Urinary bladder (tissue), 4 donors: Measurements from ENCODE around the gene FNDC3B. TPM values are rescaled to one million over a fixed set of nuclear protein-coding genes. Genes with fewer than 3 reads are reported as not detected.

Experiments used
- DNase-seq: peaks from one replicate; pipeline ENCODE4 v3.0.0-alpha.2; 2015; ENCODE audit errors: extremely low spot score
- H3K27ac ChIP-seq: one replicate; pipeline ENCODE4 v1.5.1; 2013; ENCODE audit warnings: low read depth, mild to moderate bottlenecking, moderate library complexity
- H3K36me3 ChIP-seq: one replicate; pipeline ENCODE4 v1.6.1; 2013; ENCODE audit warnings: mild to moderate bottlenecking, moderate library complexity; ENCODE audit not compliant: insufficient read depth
- H3K4me1 ChIP-seq: one replicate; pipeline ENCODE4 v1.6.1; 2013; ENCODE audit warnings: mild to moderate bottlenecking, moderate library complexity; ENCODE audit not compliant: insufficient read depth
- H3K4me3 ChIP-seq: one replicate; pipeline ENCODE4 v1.5.1; 2013; ENCODE audit warnings: low read depth, low read length
- WGBS: extraction: QIAGEN DNeasy Blood & Tissue Kit; methylation state at CpG from one replicate; pipeline ENCODE4 v1.1.7; 2013; 5-methylcytosine and 5-hydroxymethylcytosine counted together
- polyA plus RNA-seq: library from polyadenylated mRNA; stranded (reverse); fragments of 200-250 nt; gene quantifications from one replicate; pipeline ENCODE4 v1.2.3, GENCODE V29; 2013
- total RNA-seq: library from RNA; depleted of rRNA; stranded (reverse); fragments of >200 nt; gene quantifications from one replicate; pipeline ENCODE4 v1.2.3, GENCODE V29; 2014
- donor health status: healthy with polysubstance abuse.
- donor health status: healthy.

The FNDC3B gene
- total and polyA plus RNA-seq, 2 donors, result 22.0 to 228 TPM

GRCh38 chr3:172300187-172300586 is 260.8 kb downstream of the FNDC3B start:
- Histone ChIP-seq H3K27ac (no peak overlapping the region), H3K36me3 (peaks cover 3% of the 10 kb centered on the region), H3K4me1 (no peaks in the 10 kb centered on the region), H3K4me3 (no peak overlapping the region)
- DNase-seq, result no peak
- 48% methylated on average over 2 of the region's 2 CpGs for WGBS

- WGBS, result 75% methylated on average over 5 of the region's 5 CpGs
- H3K36me3 ChIP-seq, result peaks cover 3% of the 10 kb centered on the region
- DNase-seq, result no peak
Observed at GRCh38 chr3:172300862-172301261, 261.5 kb downstream of the FNDC3B start.

GRCh38 chr3:172302203-172302602 is 262.8 kb downstream of the FNDC3B start:
- peaks cover 3% of the 10 kb centered on the region for H3K36me3 ChIP-seq
- no peak for DNase-seq
- WGBS, result 94% methylated on average over 2 of the region's 2 CpGs
- H3K4me3 ChIP-seq, result no peak overlapping the region
- H3K4me1 ChIP-seq, result no peaks in the 10 kb centered on the region
- H3K27ac ChIP-seq, result no peak overlapping the region

More at GRCh38 chr3:172300862-172301261, 261.5 kb downstream of the FNDC3B start:
- H3K27ac ChIP-seq, result no peak overlapping the region
- no peaks in the 10 kb centered on the region for H3K4me1 ChIP-seq
- H3K4me3 ChIP-seq, result no peak overlapping the region

GRCh38 chr3:172303181-172303580 is 263.8 kb downstream of the FNDC3B start:
- peaks cover 3% of the 10 kb centered on the region for H3K36me3 ChIP-seq

GRCh38 chr3:172303941-172304558 is 264.7 kb downstream of the FNDC3B start:
- 99% methylated on average over 4 of the region's 4 CpGs for WGBS
- H3K36me3 ChIP-seq, result peaks cover 3% of the 10 kb centered on the region
- no peak overlapping the region for H3K27ac ChIP-seq
- H3K4me3 ChIP-seq, result no peak overlapping the region
- no peak for DNase-seq
- no peaks in the 10 kb centered on the region for H3K4me1 ChIP-seq

More at GRCh38 chr3:172303181-172303580, 263.8 kb downstream of the FNDC3B start:
- 76% methylated on average over 4 of the region's 4 CpGs for WGBS
- Histone ChIP-seq H3K4me1 (no peaks in the 10 kb centered on the region), H3K27ac (no peak overlapping the region), H3K4me3 (no peak overlapping the region)
- no peak for DNase-seq

- DNase-seq, result no peak
- WGBS, result 94% methylated on average over 2 of the region's 2 CpGs
- no peaks in the 10 kb centered on the region for H3K4me1 ChIP-seq
- no peak overlapping the region for H3K4me3 ChIP-seq
- peaks cover 1% of the 10 kb centered on the region for H3K36me3 ChIP-seq
- H3K27ac ChIP-seq, result no peak overlapping the region
Observed at GRCh38 chr3:172305552-172305951, 266.2 kb downstream of the FNDC3B start.

GRCh38 chr3:172305974-172306373 is 266.6 kb downstream of the FNDC3B start:
- no peak for DNase-seq
- Histone ChIP-seq H3K4me3 (no peak overlapping the region), H3K27ac (no peak overlapping the region), H3K4me1 (no peaks in the 10 kb centered on the region), H3K36me3 (peaks cover 1% of the 10 kb centered on the region)
- 89% methylated on average over 2 of the region's 2 CpGs for WGBS

- WGBS, result 65% methylated on average over 5 of the region's 5 CpGs
- H3K4me1 ChIP-seq, result no peaks in the 10 kb centered on the region
- H3K27ac ChIP-seq, result no peak overlapping the region
- no peak for DNase-seq
- H3K4me3 ChIP-seq, result no peak overlapping the region
- peaks cover 1% of the 10 kb centered on the region for H3K36me3 ChIP-seq
Observed at GRCh38 chr3:172307141-172307560, 267.8 kb downstream of the FNDC3B start.

- Histone ChIP-seq H3K27ac (no peak overlapping the region), H3K36me3 (no peaks in the 10 kb centered on the region), H3K4me1 (no peaks in the 10 kb centered on the region), H3K4me3 (no peak overlapping the region)
- 64% methylated on average over 3 of the region's 3 CpGs for WGBS
- DNase-seq, result no peak
Observed at GRCh38 chr3:172309059-172309458, 269.7 kb downstream of the FNDC3B start.

- Histone ChIP-seq H3K4me3 (no peak overlapping the region), H3K4me1 (peaks cover 2% of the 10 kb centered on the region), H3K36me3 (no peaks in the 10 kb centered on the region), H3K27ac (no peak overlapping the region)
- WGBS, result 83% methylated on average over 7 of the region's 7 CpGs
- DNase-seq, result no peak
Observed at GRCh38 chr3:172309741-172310427, 270.5 kb downstream of the FNDC3B start.

- WGBS, result 98% methylated on average over 3 of the region's 3 CpGs
- Histone ChIP-seq H3K4me1 (peaks cover 2% of the 10 kb centered on the region), H3K36me3 (no peaks in the 10 kb centered on the region), H3K27ac (no peak overlapping the region), H3K4me3 (no peak overlapping the region)
- no peak for DNase-seq
Observed at GRCh38 chr3:172310428-172310760, 271.0 kb downstream of the FNDC3B start.

- H3K4me3 ChIP-seq, result no peak overlapping the region
- H3K27ac ChIP-seq, result no peak overlapping the region
- H3K36me3 ChIP-seq, result no peaks in the 10 kb centered on the region
- no peak for DNase-seq
- WGBS, result 94% methylated on average over 8 of the region's 8 CpGs
- peaks cover 5% of the 10 kb centered on the region for H3K4me1 ChIP-seq
Observed at GRCh38 chr3:172311217-172311616, 271.8 kb downstream of the FNDC3B start.

- H3K36me3 ChIP-seq, result no peaks in the 10 kb centered on the region
- H3K4me1 ChIP-seq, result peaks cover 5% of the 10 kb centered on the region
- no peak for DNase-seq
- no peak overlapping the region for H3K27ac ChIP-seq
- no peak overlapping the region for H3K4me3 ChIP-seq
- WGBS, result 62% methylated on average over 6 of the region's 6 CpGs
Observed at GRCh38 chr3:172312001-172312400, 272.6 kb downstream of the FNDC3B start.

GRCh38 chr3:172312711-172313110 is 273.3 kb downstream of the FNDC3B start:
- no peak overlapping the region for H3K4me3 ChIP-seq
- H3K36me3 ChIP-seq, result no peaks in the 10 kb centered on the region
- peaks cover 5% of the 10 kb centered on the region for H3K4me1 ChIP-seq
- H3K27ac ChIP-seq, result no peak overlapping the region
- no peak for DNase-seq
- 69% methylated on average over 5 of the region's 5 CpGs for WGBS
